Measurements from ENCODE around the gene TMEM179. TPM values are rescaled to one million over a fixed set of nuclear protein-coding genes. Genes with fewer than 3 reads are reported as not detected.

Gene TMEM179
- total and polyA plus RNA-seq, 3 donors from 2014 or later, result 4.9 to 12.1 (median 9.8) TPM

DNA sequence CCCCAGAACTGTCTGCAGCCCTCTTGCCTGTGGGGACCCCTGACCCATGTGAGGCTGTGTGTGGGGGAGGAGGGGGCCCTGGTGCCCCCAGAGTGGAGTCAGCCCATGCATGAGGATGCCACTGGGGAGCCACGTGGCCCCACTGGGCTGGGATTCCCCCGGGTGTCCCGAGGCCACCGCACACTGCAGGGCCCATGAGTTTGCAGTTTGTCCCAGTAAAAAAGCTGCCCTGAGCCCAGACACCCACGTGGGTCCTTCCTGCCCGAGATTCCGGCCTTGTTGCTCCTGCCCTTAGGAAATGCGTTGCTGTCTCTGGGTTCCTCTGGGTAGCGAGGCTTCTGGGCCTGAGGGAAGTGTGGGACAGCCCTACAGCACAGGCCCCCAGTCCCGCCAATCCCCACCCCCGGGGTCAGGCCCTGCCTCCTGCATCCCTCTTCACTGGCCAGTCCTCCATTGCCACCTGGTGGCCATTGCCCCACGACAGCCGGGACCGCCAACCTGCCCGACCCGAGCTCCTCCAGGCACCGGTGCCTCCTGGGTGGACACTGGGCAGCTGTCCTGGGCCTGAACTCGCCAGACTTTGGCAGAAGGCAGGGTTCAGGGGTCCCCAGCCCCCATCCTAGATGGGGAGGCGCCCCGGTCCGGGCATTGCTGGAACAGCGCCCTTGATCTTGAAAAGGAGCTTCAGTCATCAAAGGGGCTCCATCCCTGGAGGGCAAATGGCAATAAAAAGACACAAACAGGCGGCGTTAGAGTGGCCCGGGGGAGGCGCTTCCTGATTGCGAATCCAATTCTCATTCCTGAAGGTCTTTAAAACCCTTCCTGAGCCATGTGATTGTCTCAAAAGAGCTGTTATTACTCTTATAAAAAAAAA is 40.6 kb downstream of the TMEM179 start:
- H3K4me3 ChIP-seq, result no peak overlapping the region
- peak; percentile 85 for DNase-seq
- no peaks in the 10 kb centered on the region for H3K27me3 ChIP-seq
- H3K36me3 ChIP-seq (ENCODE audit: low read depth, missing control alignments), result no peaks in the 10 kb centered on the region
- TF ChIP-seq, protein P1, sequence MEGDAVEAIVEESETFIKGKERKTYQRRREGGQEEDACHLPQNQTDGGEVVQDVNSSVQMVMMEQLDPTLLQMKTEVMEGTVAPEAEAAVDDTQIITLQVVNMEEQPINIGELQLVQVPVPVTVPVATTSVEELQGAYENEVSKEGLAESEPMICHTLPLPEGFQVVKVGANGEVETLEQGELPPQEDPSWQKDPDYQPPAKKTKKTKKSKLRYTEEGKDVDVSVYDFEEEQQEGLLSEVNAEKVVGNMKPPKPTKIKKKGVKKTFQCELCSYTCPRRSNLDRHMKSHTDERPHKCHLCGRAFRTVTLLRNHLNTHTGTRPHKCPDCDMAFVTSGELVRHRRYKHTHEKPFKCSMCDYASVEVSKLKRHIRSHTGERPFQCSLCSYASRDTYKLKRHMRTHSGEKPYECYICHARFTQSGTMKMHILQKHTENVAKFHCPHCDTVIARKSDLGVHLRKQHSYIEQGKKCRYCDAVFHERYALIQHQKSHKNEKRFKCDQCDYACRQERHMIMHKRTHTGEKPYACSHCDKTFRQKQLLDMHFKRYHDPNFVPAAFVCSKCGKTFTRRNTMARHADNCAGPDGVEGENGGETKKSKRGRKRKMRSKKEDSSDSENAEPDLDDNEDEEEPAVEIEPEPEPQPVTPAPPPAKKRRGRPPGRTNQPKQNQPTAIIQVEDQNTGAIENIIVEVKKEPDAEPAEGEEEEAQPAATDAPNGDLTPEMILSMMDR (IDR thresholded peaks at IDR 0.05), result peak; percentile 77 to 85 (median 80)
- TF ChIP-seq POLR2A (IDR thresholded peaks at IDR 0.05), result no peak
- no peaks in the 10 kb centered on the region for H3K9me3 ChIP-seq
- H3K4me1 ChIP-seq, result peaks cover 3% of the 10 kb centered on the region
- no peak overlapping the region for H3K27ac ChIP-seq
- intact Hi-C loops (cut with DNase I; ENCODE audit: low total_unique reads), result loop anchor here (5.0 kb wide), 1 partner anchor 427 kb away; the partner anchor contains the start of gene KIF26A
- WGBS, 2 donors, result 25 to 35% methylated on average over 13 to 27 of the region's 27 CpGs

DNA sequence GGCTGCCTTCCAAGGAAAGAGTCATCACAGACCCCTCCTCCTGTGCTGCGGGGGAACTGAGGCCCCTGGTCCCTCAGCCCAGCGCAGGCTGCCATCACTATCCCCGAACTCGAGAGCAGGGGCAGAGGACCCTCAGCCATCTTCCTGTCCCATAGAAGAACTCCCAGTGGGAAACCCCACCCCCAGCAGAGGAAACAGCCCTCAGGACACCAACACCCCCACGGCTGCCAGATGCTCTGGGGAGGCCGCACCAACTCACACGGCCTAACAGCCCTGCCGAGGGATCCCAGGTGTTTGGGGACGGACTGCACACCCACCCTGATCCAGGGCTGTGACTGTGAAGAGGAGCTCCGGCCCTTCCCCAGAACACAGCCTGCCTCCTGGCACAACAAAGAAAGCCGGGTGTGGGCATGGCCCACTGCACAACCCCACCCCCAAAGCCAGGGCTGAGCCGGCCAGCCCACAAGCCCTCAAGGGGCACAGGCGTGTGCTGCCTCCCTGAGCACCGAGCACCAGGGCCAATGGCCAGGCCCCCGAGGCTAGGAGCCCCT is 41.3 kb downstream of the TMEM179 start:
- Histone ChIP-seq H3K27ac (no peak overlapping the region), H3K4me1 (peaks cover 3% of the 10 kb centered on the region), H3K36me3 (ENCODE audit: low read depth, missing control alignments) (no peaks in the 10 kb centered on the region), H3K4me3 (no peak overlapping the region), H3K27me3 (no peaks in the 10 kb centered on the region), H3K9me3 (no peaks in the 10 kb centered on the region)
- 81 to 82% methylated on average over 9 to 13 of the region's 15 CpGs for WGBS, 2 donors
- DNase-seq, result no peak
- no peak for TF ChIP-seq POLR2A (IDR thresholded peaks at IDR 0.05)
- TF ChIP-seq, protein P1 (IDR thresholded peaks at IDR 0.05), result no peak
- intact Hi-C loops (cut with DNase I; ENCODE audit: low total_unique reads), result loop anchor here (5.0 kb wide), 1 partner anchor 426 kb away; the partner anchor contains the start of gene KIF26A

DNA sequence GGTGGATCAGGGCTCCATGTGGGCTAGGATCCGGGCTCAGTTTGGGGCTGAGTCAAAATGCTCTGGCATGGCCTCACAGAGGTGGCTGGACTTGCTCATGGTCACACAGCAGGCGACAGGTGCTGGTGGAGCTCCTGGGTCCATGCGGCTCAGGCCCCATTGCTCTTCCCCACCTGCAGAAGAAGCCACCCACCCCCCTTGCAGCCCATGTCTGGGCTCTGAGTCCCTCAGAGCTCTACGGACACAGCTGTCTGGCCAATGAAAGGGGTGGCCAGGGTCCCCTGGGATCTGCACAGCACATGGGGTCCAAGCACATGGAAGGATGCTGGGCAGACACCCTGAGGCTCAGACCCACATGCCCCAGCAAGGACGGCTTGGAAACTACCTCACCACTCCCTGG is 42.0 kb downstream of the TMEM179 start:
- intact Hi-C loops (cut with DNase I; ENCODE audit: low total_unique reads), result loop anchor here (5.0 kb wide), 1 partner anchor 425 kb away; the partner anchor contains the start of gene KIF26A
- Histone ChIP-seq H3K27me3 (no peaks in the 10 kb centered on the region), H3K27ac (no peak overlapping the region), H3K36me3 (ENCODE audit: low read depth, missing control alignments) (no peaks in the 10 kb centered on the region), H3K4me3 (no peak overlapping the region), H3K4me1 (peaks cover 3% of the 10 kb centered on the region), H3K9me3 (no peaks in the 10 kb centered on the region)
- DNase-seq, result no peak
- 82 to 94% methylated on average over 2 to 5 of the region's 5 CpGs for WGBS, 2 donors
- no peak for TF ChIP-seq POLR2A (IDR thresholded peaks at IDR 0.05)
- TF ChIP-seq, protein P1 (IDR thresholded peaks at IDR 0.05), result no peak

DNA sequence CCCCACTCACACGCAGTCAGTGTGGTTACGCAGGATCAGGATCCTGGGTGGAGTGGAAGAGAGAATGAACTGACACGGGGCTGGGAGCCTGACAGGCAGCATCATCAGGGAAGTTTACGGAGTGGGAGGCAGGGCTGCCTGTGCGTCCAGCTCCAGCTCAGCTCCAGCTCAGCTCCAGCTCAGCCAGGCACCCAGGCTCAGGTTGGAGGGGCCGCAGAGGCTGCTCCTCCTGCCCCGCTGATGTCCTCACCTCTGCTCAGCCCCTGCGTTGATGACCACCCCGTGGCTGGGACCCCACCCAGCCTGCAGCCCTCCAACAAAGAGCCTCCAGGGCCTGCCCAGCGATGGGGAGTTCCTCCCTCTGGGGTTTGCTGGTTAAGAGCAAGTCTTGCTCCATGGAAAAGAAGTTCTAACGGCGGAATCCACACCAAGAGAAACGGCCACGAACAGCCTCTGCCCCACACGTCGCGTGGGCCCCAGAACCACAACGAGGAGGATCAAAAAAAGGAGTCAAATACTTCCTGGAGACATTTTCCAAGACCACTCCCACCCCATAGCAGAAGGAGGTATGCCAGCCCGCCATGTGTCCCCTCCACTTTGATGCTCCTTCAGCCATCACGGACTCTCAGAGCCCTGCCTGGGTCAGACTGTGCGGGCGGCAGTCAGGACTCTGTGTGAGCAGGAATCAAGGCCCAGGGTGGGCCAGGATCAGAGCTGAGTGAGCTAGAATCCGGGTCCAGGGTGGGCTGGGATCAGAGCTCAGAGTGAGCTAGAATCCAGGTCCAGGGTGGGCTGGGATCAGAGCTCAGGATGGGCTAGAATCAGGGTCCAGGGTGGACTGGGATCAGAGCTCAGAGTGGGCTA is 42.7 kb downstream of the TMEM179 start:
- H3K36me3 ChIP-seq (ENCODE audit: low read depth, missing control alignments), result no peaks in the 10 kb centered on the region
- TF ChIP-seq POLR2A (IDR thresholded peaks at IDR 0.05), result no peak
- TF ChIP-seq, protein P1 (IDR thresholded peaks at IDR 0.05), result no peak
- no peaks in the 10 kb centered on the region for H3K27me3 ChIP-seq
- intact Hi-C loops (cut with DNase I; ENCODE audit: low total_unique reads), result loop anchor here (5.0 kb wide), 1 partner anchor 425 kb away; the partner anchor contains the start of gene KIF26A
- no peak overlapping the region for H3K4me3 ChIP-seq
- H3K4me1 ChIP-seq, result peaks cover 3% of the 10 kb centered on the region
- WGBS, 2 donors, result 85 to 90% methylated on average over 22 to 23 of the region's 23 CpGs
- H3K9me3 ChIP-seq, result no peaks in the 10 kb centered on the region
- DNase-seq, result no peak
- H3K27ac ChIP-seq, result no peak overlapping the region
